Ovary (tissue), 9 donors: ENCODE measurements around the gene CEMP1. TPM values are rescaled to one million over a fixed set of nuclear protein-coding genes. Genes with fewer than 3 reads are reported as not detected.

Source experiments
- DNase-seq, 5 donors: peaks; one replicate each; pipeline ENCODE4 v3.0.0-alpha.2; 2019 to 2020
- H3K27ac ChIP-seq, 2 donors: fragments of 200-600 bp; one replicate each; pipeline versions ENCODE4 v1.5.1 to v1.8.0; 2019 to 2022
- H3K27me3 ChIP-seq: fragments of 200-600 bp; one replicate; pipeline ENCODE4 v1.8.0; 2022
- H3K36me3 ChIP-seq: fragments of 200-600 bp; sonication (generic); one replicate; pipeline ENCODE4 v1.5.1; 2019
- H3K4me1 ChIP-seq: one replicate; pipeline ENCODE4 v1.8.1; 2013; ENCODE audit warnings: mild to moderate bottlenecking, moderate library complexity; ENCODE audit not compliant: insufficient read depth
- H3K4me3 ChIP-seq: fragments of 200-600 bp; sonication (generic); one replicate; pipeline ENCODE4 v1.5.1; 2017
- H3K9me3 ChIP-seq, 2 donors: fragments of 200-600 bp in 1 of 2; sonication (generic) in 1 of 2; one replicate each; pipeline versions ENCODE4 v1.5.1 to v1.8.1; 2013 to 2019; ENCODE audit warnings: mild to moderate bottlenecking in 1 of 2, moderate library complexity in 1 of 2
- EP300 ChIP-seq: sonication (generic); formaldehyde crosslinking; IDR thresholded peaks from one replicate; pipeline ENCODE4 v1.6.1; 2017; ENCODE audit warnings: antibody characterized with exemption
- POLR2A ChIP-seq: fragments of 450-650 bp; IDR thresholded peaks from one replicate; pipeline ENCODE4 v1.6.1; 2017; ENCODE audit warnings: antibody characterized with exemption, mild to moderate bottlenecking, moderate library complexity
- WGBS, 3 donors: extraction: QIAGEN DNeasy Blood & Tissue Kit in 1 of 3; methylation state at CpG; one replicate each; pipeline versions ENCODE4 v1.1.5 to v1.1.7; 2013 to 2017; 5-methylcytosine and 5-hydroxymethylcytosine counted together
- intact Hi-C, 4 donors: fragments of 100-400 bp; cut with DNase I; formaldehyde crosslinking; loops; one replicate each; pipeline versions ENCODE4 v1.11.0 to v1.15.1; 2022 to 2023
- microRNA counts: library from miRNA; unstranded; fragments of <30 nt; microRNA quantifications from one replicate; lab custom pipeline; 2016
- microRNA-seq, 3 donors: library from miRNA; unstranded; fragments of <30 nt; microRNA quantifications; one replicate each; pipeline versions ENCODE4 to v1.2.0, GENCODE V29; 2019 to 2020
- polyA plus RNA-seq, 2 donors: library from polyadenylated mRNA; stranded (reverse); fragments of 200-250 nt in 1 of 2; fragments of 350-450 nt in 1 of 2; fragmentation: Illumina TruSeq in 1 of 2; extraction: RNeasy Lipid Tissue Mini Kit (QIAGEN cat#74804) in 1 of 2; gene quantifications; one replicate each; pipeline ENCODE4 v1.2.3, GENCODE V29; 2013 to 2014
- small RNA-seq: library from RNA; depleted of rRNA; stranded (forward); fragments of <200 nt; gene quantifications from one replicate; pipeline ENCODE3, GENCODE V24; 2016
- total RNA-seq, 7 donors: library from RNA; depleted of rRNA in 2 of 7; stranded (reverse); fragments of >200 nt in 2 of 7; fragmentation: NEBNext Ultra II Directional in 3 of 7; extraction: Animal tissue kit (Norgen Biotek cat#: 25700) in 3 of 7; gene quantifications; one replicate each; pipeline versions ENCODE4 v1.1.0 to v1.2.4, GENCODE V29; 2016 to 2023
- TF ChIP-seq, protein P1 (sequence below), 3 donors: fragments of 450-650 bp in 2 of 3; fragments of 200-600 bp in 1 of 3; IDR thresholded peaks; one replicate each; pipeline versions ENCODE4 v1.5.1 to v1.8.0; 2016 to 2022; ENCODE audit warnings: antibody characterized with exemption in 3 of 3, mild to moderate bottlenecking in 1 of 3
- donor health status: DM: no; HTN: no; CAD: no; lungs with moderate emphysema.
- donor health status: DM: no; HTN: no; CAD: no.
- donor health status: Bipolar disorder and iron deficiency.
- donor health status: DM: yes; HTN: yes; CAD: no.
- donor health status: DM: no; HTN: no; CAD: no.
- donor health status: DM: yes; HTN: yes; CAD: no.

The CEMP1 gene
- total and polyA plus RNA-seq, 9 donors: 0.33 to 1.0 (median 0.37) TPM; not detected in 4

- DNase-seq: no peak
- no peaks in the 10 kb centered on the region for H3K36me3 ChIP-seq
- no peaks in the 10 kb centered on the region for H3K9me3 ChIP-seq
- WGBS, 3 donors: 83 to 84% (median 84%) methylated on average over 12 of the region's 12 CpGs
- intact Hi-C loops: no loop called here
- peaks cover 14% of the 10 kb centered on the region for H3K4me1 ChIP-seq
- H3K4me3 ChIP-seq: no peak overlapping the region
- no peak overlapping the region for H3K27ac ChIP-seq
- no peak for TF ChIP-seq EP300
- TF ChIP-seq, protein P1, sequence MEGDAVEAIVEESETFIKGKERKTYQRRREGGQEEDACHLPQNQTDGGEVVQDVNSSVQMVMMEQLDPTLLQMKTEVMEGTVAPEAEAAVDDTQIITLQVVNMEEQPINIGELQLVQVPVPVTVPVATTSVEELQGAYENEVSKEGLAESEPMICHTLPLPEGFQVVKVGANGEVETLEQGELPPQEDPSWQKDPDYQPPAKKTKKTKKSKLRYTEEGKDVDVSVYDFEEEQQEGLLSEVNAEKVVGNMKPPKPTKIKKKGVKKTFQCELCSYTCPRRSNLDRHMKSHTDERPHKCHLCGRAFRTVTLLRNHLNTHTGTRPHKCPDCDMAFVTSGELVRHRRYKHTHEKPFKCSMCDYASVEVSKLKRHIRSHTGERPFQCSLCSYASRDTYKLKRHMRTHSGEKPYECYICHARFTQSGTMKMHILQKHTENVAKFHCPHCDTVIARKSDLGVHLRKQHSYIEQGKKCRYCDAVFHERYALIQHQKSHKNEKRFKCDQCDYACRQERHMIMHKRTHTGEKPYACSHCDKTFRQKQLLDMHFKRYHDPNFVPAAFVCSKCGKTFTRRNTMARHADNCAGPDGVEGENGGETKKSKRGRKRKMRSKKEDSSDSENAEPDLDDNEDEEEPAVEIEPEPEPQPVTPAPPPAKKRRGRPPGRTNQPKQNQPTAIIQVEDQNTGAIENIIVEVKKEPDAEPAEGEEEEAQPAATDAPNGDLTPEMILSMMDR (IDR thresholded peaks at IDR 0.05): no peak
- TF ChIP-seq POLR2A: no peak
- no peaks in the 10 kb centered on the region for H3K27me3 ChIP-seq
Measured at GRCh38 chr16:2480948-2481347, 50.3 kb downstream of the CEMP1 start.

MicroRNAs within 50 kb of the gene (microRNA counts, 767-probe panel; counts per million panel counts)
- microRNA hsa-miR-3178 (lab: Ali Mortazavi, UCI): 530 counts per million, percentile 78 among the panel's probes with 10 or more counts

Small RNAs within 50 kb of the gene (microRNA-seq; reads per million reads assigned to microRNA genes)
- gene MIR3178: 0 to 0.47 (median 0.18) reads per million in 3 donors

Small RNAs within 50 kb of the gene (small RNA-seq; reads per million reads assigned to genes)
- not detected for gene AC093525.1
- not detected for gene MIR3178

Other genes with a start within 250 kb of the CEMP1 start
- gene ABCA3, start 190.7 kb downstream of the CEMP1 start, total RNA-seq: 10 to 100 TPM in 2 of 7 donors, 1 to 10 TPM in 5; 2.0 to 11.3 (median 6.9) TPM
- gene ABCA3, start 190.7 kb downstream of the CEMP1 start, polyA plus RNA-seq: 1 to 10 TPM; 2.7 to 6.9 TPM
- 1 to 10 TPM; 1.4 to 2.5 (median 2.0) TPM for gene CCNF, start 102.0 kb downstream of the CEMP1 start, total RNA-seq
- gene CCNF, start 102.0 kb downstream of the CEMP1 start, polyA plus RNA-seq: 1 to 10 TPM in 1 of 2 donors, under 1 TPM in 1; 0.87 to 1.1 TPM
- 1 to 10 TPM in 3 of 7 donors, under 1 TPM in 2, not detected in 2; 0.38 to 2.0 (median 1.4) TPM for gene TEDC2, start 71.3 kb downstream of the CEMP1 start, total RNA-seq
- 1 to 10 TPM in 1 of 2 donors, not detected in 1; 1.2 TPM for gene TEDC2, start 71.3 kb downstream of the CEMP1 start, polyA plus RNA-seq
- under 1 TPM in 3 of 7 donors, not detected in 4; 0.12 to 0.34 (median 0.26) TPM for gene NTN3, start 60.1 kb downstream of the CEMP1 start, total RNA-seq
- under 1 TPM in 1 of 2 donors, not detected in 1; 0.13 TPM for gene NTN3, start 60.1 kb downstream of the CEMP1 start, polyA plus RNA-seq
- 1 to 10 TPM; 2.5 to 8.1 (median 6.7) TPM for gene TBC1D24, start 56.3 kb downstream of the CEMP1 start, total RNA-seq
- 1 to 10 TPM; 1.9 to 2.3 TPM for gene TBC1D24, start 56.3 kb downstream of the CEMP1 start, polyA plus RNA-seq
- 100 to 1,000 TPM in 5 of 7 donors, 10 to 100 TPM in 2; 34.8 to 143 (median 119) TPM for gene ATP6V0C, start 17.5 kb downstream of the CEMP1 start, total RNA-seq
- 100 to 1,000 TPM in 1 of 2 donors, 10 to 100 TPM in 1; 82.6 to 119 TPM for gene ATP6V0C, start 17.5 kb downstream of the CEMP1 start, polyA plus RNA-seq
- gene AMDHD2, start 11.0 kb downstream of the CEMP1 start, total RNA-seq: 10 to 100 TPM; 14.5 to 28.7 (median 26.9) TPM
- gene AMDHD2, start 11.0 kb downstream of the CEMP1 start, polyA plus RNA-seq: 10 to 100 TPM in 1 of 2 donors, under 1 TPM in 1; 0.47 to 25.6 TPM
- gene PDPK1, start 6.6 kb upstream of the CEMP1 start, total RNA-seq: 10 to 100 TPM; 19.1 to 53.2 (median 37.4) TPM
- gene PDPK1, start 6.6 kb upstream of the CEMP1 start, polyA plus RNA-seq: 10 to 100 TPM; 14.6 to 27.2 TPM
- gene KCTD5, start 151.1 kb upstream of the CEMP1 start, total RNA-seq: 10 to 100 TPM; 12.4 to 19.8 (median 14.3) TPM
- 10 to 100 TPM; 12.2 to 12.4 TPM for gene KCTD5, start 151.1 kb upstream of the CEMP1 start, polyA plus RNA-seq
- 1 to 10 TPM in 3 of 7 donors, under 1 TPM in 4; 0.46 to 1.3 (median 0.92) TPM for gene PRSS27, start 188.8 kb upstream of the CEMP1 start, total RNA-seq
- 1 to 10 TPM in 1 of 2 donors, not detected in 1; 1.3 TPM for gene PRSS27, start 188.8 kb upstream of the CEMP1 start, polyA plus RNA-seq
- 100 to 1,000 TPM; 300 to 736 (median 470) TPM for gene SRRM2, start 221.2 kb upstream of the CEMP1 start, total RNA-seq
- gene SRRM2, start 221.2 kb upstream of the CEMP1 start, polyA plus RNA-seq: 100 to 1,000 TPM; 524 to 602 TPM
- gene ELOB, start 245.9 kb upstream of the CEMP1 start, total RNA-seq: 100 to 1,000 TPM; 136 to 498 (median 172) TPM
- 100 to 1,000 TPM in 1 of 2 donors, 1 to 10 TPM in 1; 8.9 to 385 TPM for gene ELOB, start 245.9 kb upstream of the CEMP1 start, polyA plus RNA-seq